HL-60 (cell line): Measurements from ENCODE around the gene SLFN12.

Source experiments
- DNase-seq, 2 experiments: peaks; one replicate each; pipeline ENCODE4 v3.0.0-alpha.2; 2010 to 2020; ENCODE audit warnings: low read depth in 1 of 2, low spot score in 1 of 2
- H3K27ac ChIP-seq: fragments of 250-450 bp; sonication (Bioruptor Pico); replicated peaks from 2 replicates; pipeline ENCODE4 v1.5.1; 2020; ENCODE audit warnings: mild to moderate bottlenecking, moderate library complexity
- H3K27me3 ChIP-seq: fragments of 250-450 bp; sonication (Bioruptor Pico); 2 replicates; pipeline ENCODE4 v1.5.1; 2021; ENCODE audit warnings: mild to moderate bottlenecking, moderate library complexity; ENCODE audit not compliant: insufficient read depth, poor library complexity, severe bottlenecking
- H3K4me3 ChIP-seq: replicated peaks from 2 replicates; pipeline ENCODE4 v1.5.1; 2011; ENCODE audit warnings: mild to moderate bottlenecking, control low read depth, low read length; ENCODE audit not compliant: insufficient read depth
- CTCF ChIP-seq: IDR thresholded peaks from one replicate; pipeline ENCODE4 v1.5.1; 2011; ENCODE audit warnings: low read length, control low read depth, inconsistent platforms; ENCODE audit not compliant: insufficient read depth
- GABPA ChIP-seq: IDR thresholded peaks from 2 replicates; pipeline ENCODE4 v1.6.1; 2012; ENCODE audit warnings: low read depth
- POLR2AphosphoS5 ChIP-seq: IDR thresholded peaks from 2 replicates; pipeline ENCODE4 v1.6.1; 2012; ENCODE audit warnings: low read depth
- REST ChIP-seq: IDR thresholded peaks from 2 replicates; pipeline ENCODE4 v1.6.1; 2012; ENCODE audit warnings: low read depth; ENCODE audit not compliant: insufficient replicate concordance
- SPI1 ChIP-seq: IDR thresholded peaks from 2 replicates; pipeline ENCODE4 v1.6.1; 2012; ENCODE audit warnings: low read depth, mild to moderate bottlenecking, borderline replicate concordance

SLFN12 gene

GRCh38 chr17:35448899-35449227 lies 16.6 kb upstream of the SLFN12 start:
- H3K27ac ChIP-seq, result peak overlapping the region; percentile 97
- H3K4me3 ChIP-seq, result peak overlapping the region; percentile 56
- TF ChIP-seq CTCF (no peak), POLR2AphosphoS5 (no peak), REST (no peak), GABPA (no peak), SPI1 (no peak)
- no peak for DNase-seq
- H3K27me3 ChIP-seq, result no peaks in the 10 kb centered on the region

- TF ChIP-seq REST (no peak), POLR2AphosphoS5 (peak; percentile 84), CTCF (no peak), GABPA (peak; percentile 77), SPI1 (peak; percentile 42; the same call in 1 of the 2 replicates)
- peak within 1 kb of the TSS; percentile 97 for H3K27ac ChIP-seq
- DNase-seq, result peak; percentile 85 to 96
- peak within 1 kb of the TSS; percentile 56 for H3K4me3 ChIP-seq
- H3K27me3 ChIP-seq, result no peaks in the 10 kb centered on the region
These were observed 16.1 kb upstream of the SLFN12 start, which contains the start of gene SLFN13 for GRCh38 chr17:35448214-35448898. Gene SLFN13, minus strand, starts transcription at chr17:35448766. Its CDS starts 3,086 bp downstream, at chr17:35445680.

GRCh38 chr17:35447499-35447898 lies 15.2 kb upstream of the SLFN12 start:
- Histone ChIP-seq H3K27ac (peak overlapping the region; percentile 97), H3K4me3 (peak overlapping the region; percentile 56), H3K27me3 (no peaks in the 10 kb centered on the region)
- no peak for TF ChIP-seq SPI1
- TF ChIP-seq REST, result no peak
- no peak for TF ChIP-seq POLR2AphosphoS5
- TF ChIP-seq GABPA, result no peak
- TF ChIP-seq CTCF, result no peak
- no peak for DNase-seq
